Measurements from ENCODE around the gene MAN1A1.
"Not testable (repeated sequence)": the region's sequence is repeated elsewhere in the genome, so short reads cannot be mapped to it uniquely, and the experiment has no call there.

Gene MAN1A1

GRCh38 chr6:119299694-119300093 lies 49.9 kb downstream of the MAN1A1 start:
- no peak for DNase-seq

DNA sequence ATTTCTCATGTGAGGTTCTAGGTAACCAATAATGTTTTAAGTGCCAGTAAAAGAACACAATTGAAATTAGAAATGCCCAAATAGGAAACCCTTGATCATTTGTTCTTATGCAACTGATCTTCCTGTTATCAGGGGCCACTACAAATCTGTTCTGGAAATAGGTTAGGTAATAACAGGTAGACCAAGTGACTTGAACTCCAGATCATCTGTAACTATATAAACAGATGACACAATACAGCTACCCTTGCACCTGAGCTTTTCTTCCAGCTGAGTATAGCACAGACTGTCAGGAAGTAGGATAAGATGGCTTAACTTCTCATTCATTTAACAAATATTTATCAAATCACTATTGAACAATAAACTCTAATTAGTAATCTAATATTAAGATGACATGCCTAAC lies 52.5 kb downstream of the MAN1A1 start:
- DNase-seq, result no peak

DNA sequence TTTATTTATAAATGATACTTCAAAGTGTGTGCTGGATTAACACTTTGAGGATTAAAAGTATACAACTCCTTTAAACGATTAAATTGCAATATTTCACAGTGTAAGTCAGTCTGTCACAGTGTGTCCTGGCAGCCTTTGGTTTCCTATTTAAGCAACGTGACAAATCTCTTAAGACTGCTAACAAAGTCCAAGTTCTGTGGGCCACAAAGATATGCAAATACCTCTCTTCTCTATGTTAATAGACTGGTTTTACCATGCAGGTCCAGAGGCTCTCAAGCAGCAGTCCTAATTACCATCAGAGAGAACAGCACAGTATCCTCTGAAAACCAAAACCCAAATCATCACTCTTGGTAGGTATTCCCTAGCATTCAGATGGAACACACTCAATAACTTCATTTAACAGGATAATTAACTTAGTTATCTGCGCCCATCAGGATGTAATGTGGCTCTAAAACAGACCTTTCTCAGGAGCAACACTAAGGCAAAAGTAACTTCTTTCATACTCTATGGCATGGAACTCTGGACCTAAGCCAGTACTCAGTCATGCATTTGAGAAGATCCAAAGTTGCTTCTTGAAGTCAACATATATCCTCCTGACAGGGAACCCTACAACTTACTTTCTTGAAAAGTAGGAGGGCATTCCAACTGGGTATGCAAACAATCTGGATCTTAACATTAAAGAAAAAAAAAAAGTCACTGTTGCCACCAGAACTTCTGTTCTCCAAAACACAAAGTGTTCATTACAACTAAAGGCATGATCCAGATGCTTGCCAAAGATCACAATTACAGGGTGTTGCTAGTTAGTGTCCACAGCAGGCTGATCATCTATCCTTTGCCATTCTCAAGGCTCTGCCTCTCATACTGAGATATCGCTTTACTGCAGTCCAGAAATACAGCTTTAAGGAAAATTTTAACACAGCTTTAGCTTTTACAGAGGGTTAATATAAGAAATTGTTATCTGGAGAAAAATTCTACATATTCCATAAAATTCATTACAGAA lies 53.2 kb downstream of the MAN1A1 start:
- no peak for DNase-seq

DNA sequence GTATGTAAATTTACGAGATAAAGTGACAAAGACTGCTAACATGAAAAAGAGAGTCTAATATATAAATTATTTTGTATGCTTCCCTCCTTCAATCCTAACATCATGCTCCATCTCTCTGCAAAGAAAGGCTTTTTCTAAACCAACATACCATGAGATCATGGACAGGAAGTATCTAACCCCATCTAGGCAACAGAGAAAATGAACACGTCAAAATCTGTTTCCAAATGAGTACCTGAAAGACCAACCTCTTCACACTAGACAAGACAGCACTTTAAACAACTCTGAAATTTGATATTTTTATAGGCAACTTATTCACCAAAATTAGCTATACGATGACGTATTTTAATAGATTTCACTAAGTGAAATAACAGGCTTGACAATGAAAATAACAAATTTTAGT lies 54.6 kb downstream of the MAN1A1 start:
- no peak for DNase-seq

- DNase-seq, result not testable (repeated sequence)
Measured at GRCh38 chr6:119291060-119291459, 58.5 kb downstream of the MAN1A1 start.

DNA sequence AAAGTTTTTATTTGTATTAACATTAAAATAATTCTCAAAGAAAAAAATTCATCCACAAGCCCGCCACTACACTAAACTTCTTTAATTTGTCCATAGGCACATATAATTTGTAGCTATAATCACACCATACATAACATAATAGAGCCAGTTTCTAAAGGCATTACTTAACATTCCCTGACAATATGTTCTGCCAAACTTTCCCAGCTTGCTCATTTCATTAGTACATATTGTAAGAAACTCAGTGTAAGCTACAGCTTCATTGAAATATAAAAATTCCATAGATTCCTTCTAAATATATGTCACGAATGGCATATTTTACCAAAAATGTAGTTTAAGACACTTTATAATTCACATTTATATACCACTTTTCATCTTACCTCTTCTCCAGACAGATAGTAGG lies 59.3 kb downstream of the MAN1A1 start:
- no peak for DNase-seq

DNA sequence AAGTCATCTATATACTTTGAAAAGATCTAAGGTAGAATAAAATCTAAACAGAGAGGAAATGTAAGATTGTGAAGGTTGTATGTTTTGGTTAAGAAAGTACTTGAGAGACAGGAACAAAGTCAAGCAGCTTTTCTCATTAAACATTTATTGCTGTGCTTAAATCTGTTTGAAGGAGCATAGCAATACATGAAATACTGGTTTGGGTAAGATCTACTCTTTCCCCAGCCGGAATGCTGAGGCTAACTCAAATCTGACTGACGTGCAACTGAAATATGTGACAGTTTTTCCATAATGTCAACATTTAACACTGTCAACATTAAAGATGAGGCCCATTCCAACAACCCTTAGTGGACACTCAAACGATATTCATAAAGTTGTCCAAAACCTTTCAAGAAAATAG lies 59.9 kb downstream of the MAN1A1 start:
- DNase-seq, result no peak

DNA sequence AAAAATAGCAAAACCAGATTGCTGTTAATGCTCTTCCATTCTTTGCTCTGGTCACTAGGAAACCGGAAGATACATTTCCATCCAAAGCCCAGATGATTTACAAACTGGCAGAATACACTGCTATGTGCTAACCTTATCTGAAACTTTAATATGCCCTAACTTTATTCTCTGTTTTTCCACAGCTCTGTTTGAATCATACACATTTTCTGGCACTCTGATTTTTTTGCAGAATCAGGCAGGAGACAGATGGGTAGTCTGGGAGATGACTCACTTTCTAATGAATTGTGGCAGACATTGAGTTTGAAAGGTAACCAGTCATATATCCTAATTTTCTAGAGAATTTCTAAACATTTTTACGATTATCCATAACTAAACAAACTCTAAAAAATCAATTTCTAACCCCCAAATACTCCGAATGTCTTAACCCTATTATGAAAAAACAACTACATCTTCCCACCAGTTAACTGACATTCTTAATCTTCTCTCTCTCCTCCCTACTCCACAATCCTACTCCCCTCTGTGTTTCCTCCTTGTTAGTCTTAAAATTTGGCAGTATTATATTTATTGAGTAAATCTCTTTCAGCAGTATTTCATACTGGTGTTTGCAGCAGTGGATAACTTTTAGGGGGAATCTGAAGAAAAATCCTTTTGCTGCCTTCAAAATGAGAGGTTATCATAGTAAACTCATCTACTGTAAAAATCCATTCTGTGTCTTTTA lies 63.5 kb downstream of the MAN1A1 start:
- no peak for DNase-seq

DNA sequence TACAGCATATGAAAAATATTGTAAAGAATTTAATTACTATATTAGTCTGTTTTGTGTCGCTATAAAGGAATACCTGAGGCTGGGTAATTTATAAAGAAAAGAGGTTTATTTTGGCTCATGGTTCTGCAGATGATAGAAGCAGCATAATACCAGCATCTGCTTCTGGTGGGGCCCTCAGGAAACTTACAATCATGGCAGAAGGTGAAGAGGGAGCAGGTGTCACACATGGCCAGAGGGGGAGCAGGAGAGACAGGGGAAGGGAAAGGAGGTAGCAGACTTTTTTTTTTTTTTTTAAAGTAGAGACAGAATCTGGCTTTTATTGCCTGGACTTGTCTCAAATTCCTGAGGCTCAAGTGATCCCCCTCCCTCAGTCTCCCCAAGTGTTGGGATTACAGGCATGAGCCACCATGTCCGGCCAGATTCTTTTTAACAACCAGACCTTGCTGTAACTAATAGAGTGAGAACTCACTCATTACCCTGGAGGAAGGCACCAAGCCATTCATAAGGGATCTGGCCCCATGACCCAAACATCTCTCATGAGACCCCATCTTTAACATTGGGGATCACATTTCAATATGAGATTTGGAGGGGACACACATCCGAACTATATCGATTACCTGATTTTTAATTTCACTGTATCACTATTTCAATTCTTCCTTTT lies 64.6 kb downstream of the MAN1A1 start:
- DNase-seq, result no peak

DNA sequence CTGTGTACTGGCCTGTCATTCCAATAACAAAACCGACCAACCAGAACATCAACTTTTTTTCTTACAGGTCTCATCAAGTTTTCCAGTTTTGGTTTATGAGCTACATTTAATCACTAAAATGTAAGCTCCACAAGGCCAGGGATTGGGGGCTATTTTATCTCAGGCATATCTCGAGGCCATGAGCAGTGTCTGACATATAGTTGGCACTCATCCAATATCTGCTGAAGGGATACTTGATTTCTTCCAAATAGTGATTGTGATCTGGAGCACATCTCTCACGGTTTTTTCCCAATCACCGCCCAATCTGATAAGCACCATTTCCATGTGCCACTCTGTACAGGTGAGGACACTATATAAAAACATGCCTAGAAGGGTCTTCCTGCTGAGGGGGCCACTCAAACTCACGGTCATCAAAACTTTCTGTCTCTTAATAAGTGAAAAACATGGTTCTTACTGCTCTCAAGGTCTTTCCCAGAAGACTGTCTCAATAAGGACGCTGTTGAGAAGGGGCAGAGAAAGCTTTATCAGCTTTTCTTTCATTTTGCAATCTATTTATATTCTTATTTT lies 65.5 kb downstream of the MAN1A1 start:
- no peak for DNase-seq

DNA sequence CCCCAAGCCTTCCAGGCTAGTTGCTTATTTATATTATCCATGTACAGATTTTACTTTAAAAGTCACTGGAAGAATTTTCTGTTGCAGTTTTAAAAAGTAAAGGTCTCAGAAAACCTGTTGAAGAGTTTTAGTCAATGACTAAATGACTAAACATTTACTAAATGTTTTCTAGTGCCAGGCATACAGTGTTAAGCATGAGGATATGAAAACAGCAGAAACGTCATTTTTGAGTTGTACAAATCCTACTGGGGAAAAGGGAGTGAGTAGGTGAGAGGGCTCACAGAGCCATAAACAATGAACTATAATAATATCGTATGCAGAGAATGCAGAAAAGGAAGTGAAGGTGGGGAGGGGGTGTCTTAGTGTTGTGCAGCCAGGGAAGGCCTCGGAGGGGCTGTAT lies 66.3 kb downstream of the MAN1A1 start:
- DNase-seq, result no peak

DNA sequence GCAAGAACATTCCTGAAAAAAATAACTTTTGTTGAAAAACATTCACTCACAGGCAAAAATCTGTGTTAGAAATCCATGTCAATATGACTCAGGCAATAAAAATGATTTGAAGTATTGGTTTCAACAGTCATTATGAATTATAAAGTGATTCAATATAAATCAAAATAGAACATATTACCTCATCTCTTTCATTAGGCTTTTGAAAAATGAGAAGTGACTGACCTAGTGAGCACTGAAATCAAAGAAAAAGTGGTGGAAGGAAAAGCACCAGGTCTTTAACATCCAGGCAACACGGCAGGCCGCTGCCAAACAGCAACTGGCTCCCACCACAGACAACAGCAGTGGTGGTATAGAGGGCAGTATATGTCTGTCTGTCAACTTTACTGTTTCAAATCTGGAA lies 68.9 kb downstream of the MAN1A1 start:
- no peak for DNase-seq

DNA sequence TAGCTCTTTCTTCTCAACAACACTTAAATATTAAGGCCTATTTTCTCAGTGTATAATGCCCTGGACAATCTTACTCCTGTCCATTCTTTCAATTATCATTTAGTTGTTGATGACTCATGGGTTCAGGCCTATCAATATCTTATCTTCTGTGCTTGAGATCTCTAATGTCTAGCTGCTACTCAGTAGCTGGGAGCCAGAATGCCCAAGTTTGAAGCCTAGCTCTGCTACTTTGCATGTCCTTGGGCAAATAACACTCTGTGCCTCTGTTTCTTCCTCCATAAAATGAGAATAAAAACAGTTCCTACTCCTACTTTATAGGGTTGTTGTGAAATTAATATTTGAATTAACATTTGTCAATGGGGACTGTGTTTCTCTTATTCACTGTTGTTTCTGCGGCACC lies 69.5 kb downstream of the MAN1A1 start:
- DNase-seq, result no peak

DNA sequence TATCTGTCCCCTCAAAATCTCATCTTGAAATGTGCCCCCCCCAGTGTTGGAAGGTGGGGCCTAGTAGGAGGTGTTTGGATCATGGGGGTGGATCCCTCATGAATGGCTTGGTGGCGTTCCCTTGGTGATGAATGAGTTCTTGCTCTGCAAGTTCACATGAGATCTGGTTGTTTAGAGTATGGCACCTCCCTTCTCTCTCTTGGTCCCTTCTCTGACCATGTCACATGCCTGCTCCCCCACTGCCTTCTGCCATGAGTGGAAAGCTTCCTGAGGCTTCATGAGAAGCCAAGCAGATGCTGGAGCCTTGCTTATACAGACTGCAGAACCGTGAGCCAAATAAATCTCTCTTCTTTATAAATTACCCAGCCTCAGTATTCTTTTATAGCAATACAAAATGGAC lies 70.9 kb downstream of the MAN1A1 start:
- no peak for DNase-seq

GRCh38 chr6:119277052-119277451 lies 72.5 kb downstream of the MAN1A1 start:
- DNase-seq, result no peak

DNA sequence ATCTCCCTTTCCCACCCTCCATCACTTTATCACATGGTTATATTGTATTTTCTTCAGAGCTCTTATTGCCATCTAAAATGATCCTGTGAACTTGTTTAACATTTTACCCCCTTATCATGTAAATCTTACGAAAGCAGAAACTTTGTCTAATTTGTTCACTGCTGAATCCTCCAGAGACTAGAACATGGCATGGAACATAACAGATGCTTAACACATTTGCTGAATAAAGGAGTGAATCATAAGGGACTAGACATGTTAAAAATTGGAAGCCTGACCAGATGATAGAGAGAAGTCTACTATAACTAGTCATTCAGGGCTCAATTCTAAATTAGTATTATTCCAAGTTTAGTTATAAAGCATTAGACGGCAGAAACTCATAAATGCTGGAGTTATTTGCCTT lies 73.3 kb downstream of the MAN1A1 start:
- no peak for DNase-seq

DNA sequence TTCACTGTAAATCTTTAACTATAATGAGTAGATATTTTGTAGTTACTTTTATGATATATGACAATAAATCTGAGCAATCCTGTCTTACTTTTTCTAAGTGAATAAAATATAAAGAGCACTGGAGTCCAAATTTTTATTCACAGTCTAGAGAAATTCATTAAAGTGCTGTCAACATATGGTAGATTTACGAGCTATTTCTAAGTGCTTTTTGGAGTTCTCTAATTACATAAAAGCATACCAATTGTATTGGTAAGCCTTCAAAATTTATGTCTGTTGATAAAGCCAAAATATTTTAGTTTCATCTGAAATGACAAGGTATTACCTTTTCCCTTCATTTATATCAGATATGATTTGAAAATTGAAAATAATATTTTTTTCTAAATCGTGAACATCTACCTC lies 75.4 kb downstream of the MAN1A1 start:
- DNase-seq, result no peak

GRCh38 chr6:119273272-119274196 lies 76.0 kb downstream of the MAN1A1 start:
- DNase-seq, result no peak

- DNase-seq, result no peak
Measured at GRCh38 chr6:119270545-119270944, 79.0 kb downstream of the MAN1A1 start.

- DNase-seq, result no peak
Measured at GRCh38 chr6:119269266-119270103, 80.1 kb downstream of the MAN1A1 start.

Data from KG1 (cell line).